GM18867 (cell line): ENCODE measurements around the gene CSNK2A1.
"Not testable (repeated sequence)": the region's sequence is repeated elsewhere in the genome, so short reads cannot be mapped to it uniquely, and the experiment has no call there.

Experiments used
- ATAC-seq: cut with Tn5 transposase; IDR thresholded peaks from one replicate; pipeline ENCODE4 v1.9.1; 2021; ENCODE audit warnings: mild to moderate bottlenecking, moderate library complexity; ENCODE audit not compliant: unreplicated experiment

Gene CSNK2A1

GRCh38 chr20:496126-496696 is 47.4 kb downstream of the CSNK2A1 start:
- no peak for ATAC-seq

GRCh38 chr20:492159-492558 is 51.4 kb downstream of the CSNK2A1 start:
- no peak for ATAC-seq

- no peak for ATAC-seq
These were observed 55.9 kb downstream of the CSNK2A1 start for GRCh38 chr20:487655-488054.

GRCh38 chr20:483815-484644 is 59.6 kb downstream of the CSNK2A1 start:
- no peak for ATAC-seq

- ATAC-seq = no peak
These were observed 62.4 kb downstream of the CSNK2A1 start for GRCh38 chr20:481167-481566.

- no peak for ATAC-seq
These were observed 63.5 kb downstream of the CSNK2A1 start for GRCh38 chr20:480044-480443.

GRCh38 chr20:479487-479886 is 64.1 kb downstream of the CSNK2A1 start:
- ATAC-seq = no peak

GRCh38 chr20:478949-479429 is 64.6 kb downstream of the CSNK2A1 start:
- ATAC-seq = peak; percentile 45

GRCh38 chr20:478010-478948 is 65.3 kb downstream of the CSNK2A1 start:
- no peak for ATAC-seq

GRCh38 chr20:476561-477249 is 66.9 kb downstream of the CSNK2A1 start:
- not testable (repeated sequence) for ATAC-seq

GRCh38 chr20:475463-476357 is 67.9 kb downstream of the CSNK2A1 start:
- no peak for ATAC-seq

- no peak for ATAC-seq
These were observed 69.0 kb downstream of the CSNK2A1 start for GRCh38 chr20:474581-474980.

- no peak for ATAC-seq
These were observed 70.7 kb downstream of the CSNK2A1 start for GRCh38 chr20:472889-473292.

GRCh38 chr20:472137-472846 is 71.3 kb downstream of the CSNK2A1 start:
- ATAC-seq = no peak

- no peak for ATAC-seq
These were observed 73.7 kb downstream of the CSNK2A1 start for GRCh38 chr20:469746-470490.

GRCh38 chr20:467755-468154 is 75.8 kb downstream of the CSNK2A1 start:
- ATAC-seq = no peak

- ATAC-seq = peak; percentile 92
These were observed 81.2 kb downstream of the CSNK2A1 start, which contains the start of gene TBC1D20 for GRCh38 chr20:462199-462991. Gene TBC1D20 (minus strand): TSS chr20:462533. CDS start chr20:462405, 128 bp downstream.
